NCI-H2107 (cell line): ENCODE results near the gene GNG8.
"Not testable (repeated sequence)": the region's sequence is repeated elsewhere in the genome, so short reads cannot be mapped to it uniquely, and the experiment has no call there.

Experiments
- DNase-seq: peaks from one replicate; lab custom pipeline; 2025; lab: John Stamatoyannopoulos, UW

The GNG8 gene

DNA sequence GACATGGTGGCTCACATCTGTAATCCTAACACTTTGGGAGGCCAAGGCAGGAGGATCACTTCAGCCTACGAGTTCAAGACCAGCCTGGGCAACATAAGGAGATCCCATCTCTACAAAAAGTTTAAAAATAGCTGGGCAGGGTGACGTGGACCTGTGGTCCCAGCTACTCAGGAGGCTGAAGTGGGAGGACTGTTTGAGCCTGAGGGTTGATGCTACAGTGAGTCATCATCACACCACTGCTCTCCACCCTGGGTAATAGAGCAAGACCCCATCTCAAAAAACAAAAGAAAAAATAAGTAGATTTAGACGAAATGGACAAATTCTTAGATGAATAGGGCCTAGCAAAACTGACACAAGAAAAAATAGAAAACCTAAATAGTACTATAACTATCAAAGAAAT is 10.4 kb upstream of the GNG8 start:
- DNase-seq: no peak

DNA sequence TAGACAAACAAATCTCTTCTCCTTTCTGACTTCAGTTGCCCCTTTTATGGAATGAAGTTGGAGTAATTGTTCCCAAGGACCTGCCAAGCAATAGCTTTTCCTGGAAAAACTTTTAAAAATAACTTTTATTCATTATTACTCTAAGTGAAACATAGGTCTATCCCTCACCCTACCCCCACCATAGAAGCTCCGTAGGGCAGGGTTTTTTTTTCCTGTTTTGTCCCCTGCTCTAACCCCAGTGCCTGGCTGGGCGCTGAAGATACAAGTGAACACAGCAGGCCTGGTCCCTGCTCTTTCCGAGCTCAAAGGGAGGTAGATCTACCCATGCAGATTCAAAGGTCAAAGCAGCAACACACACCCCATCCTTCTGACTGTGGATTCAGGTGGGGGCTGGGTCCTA is 8.7 kb upstream of the GNG8 start:
- DNase-seq: no peak

DNA sequence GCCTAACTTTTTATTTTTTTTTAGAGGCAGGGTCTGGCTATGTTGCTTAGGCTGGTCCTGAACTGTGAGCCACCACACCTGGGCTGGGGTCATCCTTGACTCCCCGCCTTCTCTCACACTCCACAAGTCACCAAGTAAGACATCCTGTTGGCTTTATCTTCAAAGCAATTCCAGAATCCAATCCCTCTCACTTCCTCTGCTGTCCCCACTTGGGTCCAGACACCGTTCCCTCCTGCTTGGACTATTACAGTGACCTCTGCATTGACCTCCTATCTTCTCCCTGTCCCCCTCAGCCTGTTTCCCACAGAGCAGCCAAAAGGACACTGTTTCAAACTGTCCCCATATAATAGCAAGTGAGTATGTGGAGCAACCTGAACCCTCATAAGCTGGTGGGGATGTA is 4.7 kb upstream of the GNG8 start:
- DNase-seq: no peak

DNA sequence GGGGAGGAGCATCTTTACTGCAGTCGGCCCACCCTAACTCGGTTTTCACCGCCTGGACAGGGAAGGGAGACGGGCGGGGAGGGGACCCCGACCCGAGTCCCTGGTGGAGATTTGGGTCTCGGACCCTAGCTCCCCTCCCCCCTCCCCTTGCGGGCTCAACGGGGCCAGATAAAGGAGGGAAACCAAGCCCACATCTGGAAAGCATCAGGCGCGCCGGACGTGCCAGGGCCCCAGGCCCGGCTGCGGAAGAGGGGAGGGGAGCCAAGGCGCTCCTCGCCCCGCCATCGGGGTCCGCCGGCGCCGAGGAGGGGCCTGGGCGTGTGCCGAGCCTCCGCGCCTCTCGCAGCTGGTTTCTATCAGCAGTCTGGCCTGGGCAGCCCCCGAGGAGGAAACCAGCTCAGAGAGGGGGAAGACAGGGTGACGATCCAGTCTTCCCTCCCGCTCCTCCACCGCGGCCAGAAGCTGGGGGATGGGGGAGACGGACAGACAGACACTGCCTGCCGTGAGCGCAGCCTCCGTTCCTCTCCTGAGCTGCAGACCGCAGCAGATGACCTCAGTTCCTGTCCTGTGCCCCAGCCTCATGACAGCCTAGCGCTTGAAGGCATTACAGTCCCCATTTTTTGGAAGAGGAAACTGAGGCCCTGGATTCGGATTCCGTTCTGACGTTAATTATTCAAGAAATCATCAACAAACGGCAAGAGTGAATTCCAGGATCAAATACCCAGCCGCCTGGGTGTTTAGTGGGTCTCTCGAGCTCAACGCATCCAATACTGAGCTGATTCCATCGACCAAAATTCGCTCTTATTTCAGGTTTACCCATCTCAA is 3.6 kb upstream of the GNG8 start:
- DNase-seq: no peak

DNA sequence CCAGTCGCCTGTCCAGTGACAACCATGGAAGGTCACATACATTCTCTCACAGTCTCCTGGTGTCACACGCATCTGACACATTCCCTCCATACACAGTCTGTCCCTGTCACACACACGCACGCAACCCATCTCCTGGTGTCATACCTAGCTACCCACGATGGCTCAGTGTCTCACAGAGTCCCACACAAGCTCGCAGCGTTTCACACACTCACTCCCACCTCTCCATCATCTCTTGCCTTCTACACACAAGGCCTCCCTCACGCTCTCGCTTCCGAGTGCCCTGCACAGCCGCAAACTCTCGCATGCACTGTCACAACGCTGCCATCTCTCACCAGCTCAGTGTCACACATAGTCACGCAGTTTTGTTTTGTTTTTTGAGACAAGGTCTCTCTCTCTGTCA is 1.2 kb upstream of the GNG8 start:
- DNase-seq: no peak

DNA sequence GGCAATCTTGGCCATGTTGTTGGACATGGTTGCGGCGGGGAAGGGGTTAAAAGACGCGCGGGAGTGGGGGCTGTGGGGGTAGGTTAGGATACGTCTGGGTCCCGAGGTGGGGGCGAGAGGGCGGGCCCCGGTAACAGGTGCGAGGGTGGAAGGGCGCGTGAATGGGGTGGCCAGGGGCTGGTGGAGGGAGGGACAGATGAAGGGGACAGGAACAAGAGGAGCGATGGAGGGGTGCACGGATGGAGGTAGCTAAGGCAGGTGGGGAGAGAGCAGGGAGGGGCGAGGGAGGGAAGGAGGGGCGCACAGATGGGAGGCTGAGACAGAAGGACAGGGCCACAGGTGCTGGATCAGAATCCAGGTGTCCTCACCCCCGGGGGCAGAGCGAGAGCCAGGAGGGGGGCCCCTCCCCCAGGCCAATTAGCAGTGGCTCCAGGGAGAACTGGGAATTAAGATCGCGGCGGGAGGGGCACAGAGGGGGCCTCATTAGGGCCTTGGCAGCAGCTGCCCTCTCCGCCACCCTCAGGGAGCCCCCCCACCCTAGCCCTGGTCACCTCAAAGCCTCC is 1.3 kb downstream of the GNG8 start:
- no peak for DNase-seq

DNA sequence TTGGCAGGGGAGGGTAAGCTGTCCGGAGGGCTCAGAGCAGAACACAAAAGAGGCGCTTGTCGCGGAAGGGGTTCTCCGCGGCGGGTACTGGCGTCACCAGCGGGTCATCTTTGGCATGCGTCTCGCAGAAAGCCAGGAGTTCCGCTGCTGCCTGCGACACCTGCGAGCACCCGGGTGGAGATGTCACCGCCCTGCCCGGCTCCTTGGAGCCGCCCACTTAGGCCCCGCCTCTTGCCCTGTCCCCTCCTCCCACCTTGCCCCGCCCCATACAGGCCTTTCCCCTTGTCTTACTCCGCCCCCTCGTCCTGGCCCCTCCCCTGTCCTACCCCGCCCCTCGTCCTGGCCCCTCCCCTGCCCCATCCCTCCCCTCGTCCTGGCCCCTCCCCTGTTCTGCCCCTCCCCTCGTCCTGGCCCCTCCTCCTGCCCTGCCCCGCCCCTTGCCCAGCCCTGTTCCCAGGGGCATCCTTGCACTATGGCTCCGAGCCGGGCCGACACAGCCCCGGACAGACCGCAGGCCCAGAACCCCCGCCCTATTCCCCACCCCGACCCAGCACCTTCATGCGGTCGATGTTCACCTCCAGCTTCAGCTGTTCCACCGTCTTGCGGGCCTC is 1.9 kb downstream of the GNG8 start:
- no peak for DNase-seq

DNA sequence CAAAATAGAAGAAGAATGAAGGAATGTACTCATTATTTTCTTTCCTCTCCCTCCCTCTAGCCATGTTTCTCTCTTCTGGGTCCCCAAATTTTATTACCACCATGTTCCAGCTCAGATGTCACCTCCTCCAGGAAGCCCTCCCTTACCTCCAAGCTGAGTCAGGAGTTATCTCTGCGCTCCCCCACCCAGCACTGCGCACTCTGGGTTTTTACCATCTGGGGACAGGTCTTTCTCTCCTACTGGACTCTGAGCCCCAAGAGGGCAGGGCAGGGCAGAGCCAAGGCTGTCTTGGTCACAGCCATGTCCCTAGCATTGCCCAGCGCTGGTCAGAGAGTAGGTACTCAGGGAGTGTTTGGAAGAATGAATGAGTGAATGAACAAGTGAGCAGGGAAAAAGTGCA is 2.9 kb downstream of the GNG8 start:
- no peak for DNase-seq

GRCh38 chr19:46631481-46631880 is 4.5 kb downstream of the GNG8 start:
- no peak for DNase-seq

- no peak for DNase-seq
Observed at GRCh38 chr19:46630586-46631205, 5.3 kb downstream of the GNG8 start.

- no peak for DNase-seq
Observed at GRCh38 chr19:46629546-46630025, 6.4 kb downstream of the GNG8 start.

DNA sequence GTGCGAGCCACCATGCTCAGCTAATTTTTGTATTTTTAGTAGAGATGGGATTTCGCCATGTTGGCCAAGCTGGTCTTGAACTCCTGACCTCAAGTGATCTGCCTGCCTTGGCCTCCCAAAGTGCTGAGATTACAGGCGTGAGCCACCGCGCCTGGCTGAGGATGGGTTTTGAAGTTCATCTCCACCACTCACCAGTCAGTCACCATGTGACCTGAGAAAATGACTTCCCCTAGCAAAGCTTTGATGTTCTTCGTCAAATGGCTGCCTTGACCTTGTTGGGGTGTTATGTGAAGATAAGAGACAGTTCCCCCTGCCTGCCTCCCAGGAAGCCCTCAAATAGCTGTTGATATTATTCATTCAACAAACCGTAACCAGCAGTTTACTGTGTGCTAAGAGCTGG is 7.0 kb downstream of the GNG8 start:
- not testable (repeated sequence) for DNase-seq

DNA sequence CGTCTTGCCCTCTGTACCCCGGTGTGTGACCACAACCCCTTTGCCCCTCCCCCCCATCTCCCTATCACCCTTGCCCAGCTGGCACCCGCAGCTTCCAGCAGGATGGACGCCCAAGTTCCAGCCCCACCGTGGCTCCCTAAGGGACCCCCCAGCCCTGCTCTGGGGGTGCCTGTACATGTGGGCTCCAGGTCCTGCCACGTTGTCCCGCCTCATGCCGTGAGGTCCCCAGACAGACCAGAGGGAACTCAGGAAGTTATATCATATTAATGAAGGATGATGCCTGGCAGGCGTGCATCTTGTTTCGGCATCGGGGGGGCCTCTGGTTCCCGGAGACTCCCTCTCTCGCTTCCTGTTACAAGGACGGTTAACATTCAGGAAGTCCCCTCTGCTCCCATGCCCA is 9.6 kb downstream of the GNG8 start:
- no peak for DNase-seq

- no peak for DNase-seq
Observed at GRCh38 chr19:46625731-46626130, 10.3 kb downstream of the GNG8 start.

- no peak for DNase-seq
Observed at GRCh38 chr19:46624958-46625661, 10.9 kb downstream of the GNG8 start, which contains the start of gene PTGIR. Gene PTGIR, minus strand, starts transcription at chr19:46625089. Its CDS starts 864 bp downstream, at chr19:46624225.

- no peak for DNase-seq
Observed at GRCh38 chr19:46623915-46624502, 12.0 kb downstream of the GNG8 start.

DNA sequence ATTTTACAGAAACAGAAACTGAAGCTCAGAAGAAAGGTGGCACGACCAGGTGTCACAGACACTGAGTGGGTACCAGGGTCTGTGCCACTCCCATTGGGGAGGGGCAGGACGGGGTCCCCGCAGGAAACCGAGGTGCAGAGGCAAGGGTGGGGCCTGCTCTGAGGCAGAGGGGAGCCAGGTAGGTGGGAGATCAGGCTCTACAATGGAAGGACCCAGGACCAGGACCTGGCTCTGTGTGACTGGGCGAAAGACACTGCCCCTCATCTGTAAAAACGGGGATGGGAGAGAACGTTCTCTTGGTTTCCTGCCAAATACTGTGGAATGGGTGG is 13.9 kb downstream of the GNG8 start:
- DNase-seq: no peak

DNA sequence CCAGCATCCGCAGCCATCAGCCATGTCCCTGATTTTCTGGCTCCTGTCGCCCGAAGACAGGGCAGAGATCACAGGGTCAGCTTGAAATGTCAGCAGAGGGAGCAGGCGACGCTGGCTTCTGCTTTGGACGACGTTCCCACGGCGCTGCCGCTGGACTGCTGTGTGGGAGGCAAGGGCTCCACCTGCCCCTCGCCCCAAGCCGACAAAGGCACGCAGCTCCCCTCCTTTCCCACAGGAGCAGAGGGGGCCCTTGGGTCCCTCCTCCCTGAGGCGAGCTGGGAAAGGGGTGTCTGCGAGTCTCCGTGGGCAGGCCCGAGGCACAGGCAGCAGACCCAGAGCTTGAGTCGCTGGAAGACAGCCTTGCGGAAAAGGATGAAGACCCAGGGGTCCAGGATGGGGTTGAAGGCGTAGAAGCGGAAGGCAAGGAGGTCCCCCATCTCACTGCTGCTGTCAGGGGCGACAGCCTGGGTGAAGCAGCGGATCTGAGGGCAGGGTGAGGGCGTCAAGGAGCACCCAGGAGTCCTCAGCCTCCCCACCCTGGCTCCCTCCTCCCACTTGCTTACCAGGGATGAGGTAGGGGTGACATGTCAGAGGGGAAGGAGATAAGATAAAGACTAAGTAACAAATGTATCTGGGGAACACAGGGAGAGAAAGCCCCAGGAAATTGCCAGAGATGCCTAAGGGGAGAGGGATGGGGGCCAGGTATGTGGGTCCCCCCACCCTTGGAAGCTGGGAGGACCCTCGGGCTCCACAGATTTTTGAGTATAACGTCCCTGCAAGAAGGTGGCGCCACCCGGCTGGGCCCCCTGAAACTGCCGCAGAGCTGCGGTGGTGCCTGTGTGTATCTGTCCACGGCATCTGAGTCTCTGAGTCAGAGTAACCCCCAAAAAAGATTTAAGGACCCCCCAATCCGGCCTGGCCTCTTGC is 14.5 kb downstream of the GNG8 start:
- no peak for DNase-seq

GRCh38 chr19:46620716-46621115 is 15.3 kb downstream of the GNG8 start:
- no peak for DNase-seq

GRCh38 chr19:46620267-46620666 is 15.7 kb downstream of the GNG8 start:
- no peak for DNase-seq
